HAP-1 (cell line): ENCODE data around the gene ASPDH.

Source experiments
- DNase-seq, 2 experiments: peaks; one replicate each; pipeline ENCODE4 v3.0.0-alpha.2; 2016 to 2020; ENCODE audit warnings: low spot score in 2 of 2
- H3K27me3 ChIP-seq: fragments of 250-450 bp; sonication (Bioruptor Pico); 2 replicates; pipeline ENCODE4 v1.5.1; 2020; ENCODE audit warnings: low read depth, mild to moderate bottlenecking, moderate library complexity
- H3K36me3 ChIP-seq: fragments of 250-450 bp; sonication (Bioruptor Pico); replicated peaks from 2 replicates; pipeline ENCODE4 v1.5.1; 2020; ENCODE audit warnings: mild to moderate bottlenecking
- H3K4me1 ChIP-seq: fragments of 250-450 bp; sonication (Bioruptor Pico); 2 replicates; pipeline ENCODE4 v1.5.1; 2020; ENCODE audit warnings: mild to moderate bottlenecking
- H3K4me3 ChIP-seq: fragments of 250-450 bp; sonication (Bioruptor Pico); 2 replicates; pipeline ENCODE4 v1.5.1; 2020; ENCODE audit warnings: mild to moderate bottlenecking, moderate library complexity
- H3K9me3 ChIP-seq: fragments of 250-450 bp; sonication (Bioruptor Pico); 2 replicates; pipeline ENCODE4 v1.5.1; 2020; ENCODE audit warnings: mild to moderate bottlenecking, moderate library complexity
- in situ Hi-C: fragments of 300-500 bp; cut with MboI; formaldehyde crosslinking; loops from 3 replicates; pipeline ENCODE4 v1.14.3; 2020; ENCODE audit warnings: low sequenced_read_pairs, inconsistent platforms, mixed read lengths

ASPDH gene

DNA sequence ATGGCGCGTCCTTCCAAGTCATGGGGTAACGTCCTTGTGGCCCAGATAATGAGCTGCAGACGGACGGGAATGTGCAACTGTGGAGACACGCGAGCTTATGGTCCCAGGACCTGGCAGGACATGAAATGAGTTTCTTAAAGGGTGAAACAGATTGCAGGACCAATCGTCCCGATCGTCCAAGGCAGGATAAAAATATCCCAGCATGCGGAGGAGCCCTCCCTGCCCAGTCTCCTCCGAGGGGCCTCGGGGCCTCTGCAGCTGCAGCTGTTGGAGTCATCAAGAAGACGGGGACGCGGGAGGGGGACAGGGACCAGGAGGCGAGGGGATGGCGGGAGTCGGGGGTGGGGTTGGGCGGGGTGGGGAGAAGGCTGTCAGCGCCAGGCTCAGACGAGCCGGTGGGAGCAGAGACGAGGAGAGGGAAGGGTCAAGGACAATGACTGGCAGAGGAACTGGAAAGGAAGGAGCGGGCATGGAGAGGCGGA is 22.7 kb downstream of the ASPDH start:
- peaks cover 13% of the 10 kb centered on the region for H3K27me3 ChIP-seq
- DNase-seq = no peak
- in situ Hi-C loops = no loop called here

DNA sequence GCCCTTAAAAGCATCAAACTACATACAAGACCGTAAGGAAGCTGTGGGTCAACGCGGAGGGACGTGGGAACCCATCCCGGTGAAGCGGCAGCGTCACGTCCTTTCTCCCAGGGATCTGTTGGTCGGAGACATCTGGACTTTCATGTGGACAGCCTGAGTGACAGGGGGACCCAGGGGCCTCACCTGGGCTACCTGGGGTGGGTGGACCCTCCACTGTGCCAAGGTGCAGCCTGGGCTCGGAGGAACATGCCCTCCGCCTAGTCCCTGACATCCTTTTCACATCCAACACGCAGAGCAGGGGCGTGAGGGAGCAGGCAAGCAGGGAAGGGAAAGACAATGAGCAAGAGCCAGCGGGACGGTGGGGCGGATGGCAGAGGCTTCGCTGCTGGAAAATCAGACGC is 23.3 kb downstream of the ASPDH start:
- no peaks in the 10 kb centered on the region for H3K36me3 ChIP-seq
- no peak overlapping the region for H3K4me3 ChIP-seq
- H3K9me3 ChIP-seq = peaks cover 4% of the 10 kb centered on the region; the same call in 1 of the 2 replicates
- in situ Hi-C loops = no loop called here
- no peaks in the 10 kb centered on the region for H3K4me1 ChIP-seq
- H3K27me3 ChIP-seq = peaks cover 13% of the 10 kb centered on the region
- no peak for DNase-seq

More for the DNA sequence above, 22.7 kb downstream of the ASPDH start:
- Histone ChIP-seq H3K36me3 (no peaks in the 10 kb centered on the region), H3K9me3 (peaks cover 4% of the 10 kb centered on the region; the same call in 1 of the 2 replicates), H3K4me1 (no peaks in the 10 kb centered on the region), H3K4me3 (no peak overlapping the region)

GRCh38 chr19:50489461-50490011 is 24.2 kb downstream of the ASPDH start:
- H3K4me3 ChIP-seq = no peak overlapping the region
- peaks cover 13% of the 10 kb centered on the region for H3K27me3 ChIP-seq
- DNase-seq = no peak
- no peaks in the 10 kb centered on the region for H3K36me3 ChIP-seq
- in situ Hi-C loops = no loop called here
- peaks cover 4% of the 10 kb centered on the region; the same call in 1 of the 2 replicates for H3K9me3 ChIP-seq
- H3K4me1 ChIP-seq = no peaks in the 10 kb centered on the region

DNA sequence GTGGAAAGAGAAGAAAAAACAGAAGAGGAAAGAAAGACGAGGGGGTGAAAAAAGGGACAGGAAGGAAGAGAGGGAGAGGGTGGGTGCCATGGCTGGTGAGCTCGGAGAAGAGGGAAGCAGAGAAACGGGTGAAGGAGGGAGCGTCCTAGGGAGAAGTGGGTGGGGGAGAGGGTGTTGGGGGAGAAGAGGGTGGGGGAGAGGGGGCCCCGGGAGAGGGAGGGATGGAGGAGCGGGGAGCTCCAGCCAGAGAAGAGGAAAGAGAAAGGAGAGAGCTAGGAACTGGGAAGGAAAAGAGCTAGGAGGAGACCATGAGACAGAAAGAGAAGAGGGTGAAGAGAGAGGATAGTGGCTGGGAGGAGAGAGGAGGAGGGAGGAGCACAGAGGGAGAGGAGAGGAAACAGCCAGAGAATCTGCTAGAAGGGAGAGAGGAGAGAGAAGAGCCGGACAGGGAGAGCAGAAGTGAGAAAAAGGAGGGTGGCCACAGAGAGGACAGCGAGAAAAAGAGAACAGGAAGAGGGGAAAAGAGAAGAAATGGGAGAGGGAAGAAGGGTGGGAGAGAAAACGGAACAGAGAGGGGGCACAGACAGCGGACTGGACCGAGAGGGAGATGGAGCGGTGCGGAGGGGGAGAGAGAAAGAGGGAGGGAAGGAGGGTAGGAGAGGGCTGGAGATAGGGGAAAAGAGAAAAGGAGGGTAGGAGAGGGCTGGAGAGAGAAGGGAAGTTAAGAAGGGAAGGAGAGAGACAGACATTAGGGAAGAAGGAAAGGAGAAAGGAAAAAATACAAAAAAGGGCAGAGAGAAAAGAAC is 25.1 kb downstream of the ASPDH start:
- Histone ChIP-seq H3K27me3 (peaks cover 13% of the 10 kb centered on the region), H3K4me3 (no peak overlapping the region), H3K4me1 (no peaks in the 10 kb centered on the region), H3K9me3 (peaks cover 4% of the 10 kb centered on the region; the same call in 1 of the 2 replicates), H3K36me3 (no peaks in the 10 kb centered on the region)
- DNase-seq = no peak
- in situ Hi-C loops = no loop called here

DNA sequence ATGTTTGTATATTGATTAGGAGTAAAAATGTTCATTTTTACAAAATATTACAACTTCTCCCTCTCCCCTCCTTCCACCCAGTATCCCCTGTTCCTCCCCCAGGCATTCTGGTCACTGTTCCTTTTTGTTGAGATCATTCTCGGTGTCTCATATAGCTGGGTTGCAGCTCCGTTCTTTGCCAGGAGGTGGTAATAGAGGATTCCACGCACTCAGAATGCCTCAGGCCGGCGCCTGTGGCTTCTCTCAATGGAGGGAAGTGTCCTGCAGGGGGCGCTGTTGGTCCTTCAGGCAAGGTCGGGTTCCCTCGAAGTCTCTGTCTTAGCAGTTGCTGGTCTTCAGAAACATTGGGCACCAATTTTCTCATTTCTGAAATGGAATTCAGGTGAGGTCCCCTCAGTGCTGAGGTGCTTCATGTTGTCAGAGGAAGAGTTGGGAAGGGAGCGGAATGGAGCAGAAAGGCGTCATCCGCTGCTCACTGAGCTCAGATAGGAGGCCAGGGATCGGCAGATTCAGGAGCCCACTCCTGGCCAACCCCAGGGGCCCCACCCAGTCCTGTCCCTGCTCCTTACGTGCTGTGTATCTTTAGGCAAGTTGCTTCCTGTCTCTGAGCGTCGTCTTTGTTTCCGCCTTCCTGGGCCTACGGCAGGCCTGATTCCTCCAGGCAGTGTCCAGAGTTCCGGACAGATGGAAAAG is 26.7 kb downstream of the ASPDH start:
- H3K36me3 ChIP-seq = no peaks in the 10 kb centered on the region
- H3K27me3 ChIP-seq = peaks cover 11% of the 10 kb centered on the region
- in situ Hi-C loops = no loop called here
- H3K4me3 ChIP-seq = no peak overlapping the region
- H3K4me1 ChIP-seq = no peaks in the 10 kb centered on the region
- H3K9me3 ChIP-seq = peaks cover 4% of the 10 kb centered on the region; the same call in 1 of the 2 replicates
- peak in 1 of 2 experiments; percentile 66 for DNase-seq

DNA sequence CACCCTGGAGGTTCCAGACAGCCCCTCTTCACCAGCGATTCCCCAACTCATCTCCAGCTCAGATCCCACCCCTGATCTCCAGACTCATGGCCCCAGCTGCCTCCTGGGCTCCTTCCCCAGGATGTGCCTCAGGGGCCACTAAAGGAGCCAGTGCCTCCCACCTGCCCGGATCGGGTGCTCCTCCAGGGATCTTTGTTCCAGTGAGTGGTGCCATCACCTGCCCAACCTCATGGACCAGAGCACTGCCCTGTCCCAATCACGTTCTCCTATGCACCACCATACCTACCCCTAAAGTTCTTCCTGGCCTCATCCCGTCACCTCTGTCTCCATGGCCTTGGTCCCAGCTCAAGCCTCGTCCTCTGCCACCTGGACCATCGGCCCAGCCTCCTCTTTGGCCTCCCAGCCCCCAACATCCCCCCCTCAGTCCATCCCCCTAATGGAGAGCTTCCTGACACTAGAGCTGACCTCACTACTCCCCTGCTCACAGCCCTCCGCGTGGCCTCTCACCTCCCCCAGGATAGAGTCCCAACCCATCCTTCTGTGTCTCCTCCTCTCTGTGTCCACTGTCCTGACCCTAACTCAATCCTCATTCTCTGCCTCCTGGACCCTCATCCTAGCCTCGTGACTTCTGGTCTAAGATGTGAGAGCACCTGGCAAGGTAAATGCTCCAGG is 28.3 kb downstream of the ASPDH start:
- in situ Hi-C loops = no loop called here
- Histone ChIP-seq H3K27me3 (0 out of 2 replicates have a peak, but pooled peaks cover 8% of the 10 kb centered on the region), H3K36me3 (no peaks in the 10 kb centered on the region), H3K4me3 (no peak overlapping the region), H3K4me1 (no peaks in the 10 kb centered on the region), H3K9me3 (peaks cover 4% of the 10 kb centered on the region; the same call in 1 of the 2 replicates)
- no peak for DNase-seq

GRCh38 chr19:50482916-50483315 is 30.8 kb downstream of the ASPDH start:
- Histone ChIP-seq H3K9me3 (peaks cover 4% of the 10 kb centered on the region; the same call in 1 of the 2 replicates), H3K27me3 (no peaks in the 10 kb centered on the region), H3K36me3 (no peaks in the 10 kb centered on the region; the same call in 1 of the 2 replicates), H3K4me3 (no peak overlapping the region), H3K4me1 (no peaks in the 10 kb centered on the region)
- in situ Hi-C loops = no loop called here
- DNase-seq = no peak

GRCh38 chr19:50482271-50482855 is 31.4 kb downstream of the ASPDH start:
- H3K9me3 ChIP-seq = peaks cover 4% of the 10 kb centered on the region; the same call in 1 of the 2 replicates
- DNase-seq = no peak
- H3K27me3 ChIP-seq = no peaks in the 10 kb centered on the region
- H3K4me1 ChIP-seq = 0 out of 2 replicates have a peak, but pooled peaks cover 4% of the 10 kb centered on the region
- no peak overlapping the region for H3K4me3 ChIP-seq
- in situ Hi-C loops = no loop called here
- H3K36me3 ChIP-seq = no peaks in the 10 kb centered on the region; the same call in 1 of the 2 replicates

- peaks cover 1% of the 10 kb centered on the region; the same call in 1 of the 2 replicates for H3K9me3 ChIP-seq
- no peak overlapping the region for H3K4me3 ChIP-seq
- DNase-seq = no peak
- H3K36me3 ChIP-seq = no peaks in the 10 kb centered on the region; the same call in 1 of the 2 replicates
- in situ Hi-C loops = no loop called here
- H3K4me1 ChIP-seq = 0 out of 2 replicates have a peak, but pooled peaks cover 4% of the 10 kb centered on the region
- no peaks in the 10 kb centered on the region for H3K27me3 ChIP-seq
Measured at GRCh38 chr19:50481351-50482149, 32.2 kb downstream of the ASPDH start.

GRCh38 chr19:50480281-50481111 is 33.2 kb downstream of the ASPDH start:
- Histone ChIP-seq H3K4me3 (no peak overlapping the region), H3K4me1 (0 out of 2 replicates have a peak, but pooled peaks cover 4% of the 10 kb centered on the region), H3K9me3 (no peaks in the 10 kb centered on the region), H3K27me3 (no peaks in the 10 kb centered on the region), H3K36me3 (no peaks in the 10 kb centered on the region; the same call in 1 of the 2 replicates)
- in situ Hi-C loops = no loop called here
- no peak for DNase-seq

DNA sequence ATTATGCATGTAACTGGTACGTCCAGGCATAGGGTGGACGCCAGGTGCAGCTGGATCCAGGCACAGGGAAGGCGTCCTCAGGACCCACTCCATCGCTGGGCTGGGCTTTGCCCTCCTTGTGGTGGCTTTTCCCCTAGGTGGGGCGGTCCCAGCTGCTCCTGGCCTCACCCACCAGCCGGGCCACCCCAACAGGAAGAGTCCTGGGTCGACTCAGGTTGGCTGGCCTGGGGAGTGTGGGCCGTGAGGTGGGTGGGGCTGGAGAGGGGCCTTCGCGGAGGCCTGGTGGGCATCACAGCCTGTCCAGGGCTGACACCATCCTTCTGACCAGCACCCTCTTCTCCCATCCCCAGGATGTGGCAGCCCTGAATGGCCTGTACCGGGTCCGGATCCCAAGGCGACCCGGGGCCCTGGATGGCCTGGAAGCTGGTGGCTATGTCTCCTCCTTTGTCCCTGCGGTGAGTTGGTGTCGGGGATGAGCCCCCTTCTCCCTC is 33.9 kb downstream of the ASPDH start:
- DNase-seq = no peak
- H3K9me3 ChIP-seq = no peaks in the 10 kb centered on the region
- in situ Hi-C loops = no loop called here

More for the DNA sequence above, 33.9 kb downstream of the ASPDH start:
- Histone ChIP-seq H3K4me1 (0 out of 2 replicates have a peak, but pooled peaks cover 4% of the 10 kb centered on the region), H3K36me3 (no peaks in the 10 kb centered on the region; the same call in 1 of the 2 replicates), H3K27me3 (no peaks in the 10 kb centered on the region), H3K4me3 (no peak overlapping the region)
